ENCODE measurements around the gene OR3A2. TPM values are rescaled to one million over a fixed set of nuclear protein-coding genes. Genes with fewer than 3 reads are reported as not detected.
"Not testable (repeated sequence)": the region's sequence is repeated elsewhere in the genome, so short reads cannot be mapped to it uniquely, and the experiment has no call there.

The OR3A2 gene
- total RNA-seq, 2 donors from 2014 or later = not detected

- intact Hi-C loops (cut with DNase I, micrococcal nuclease) = no loop called here
- DNase-seq (no peak), ATAC-seq (no peak)
Measured at GRCh38 chr17:3308603-3309002, 77.5 kb downstream of the OR3A2 start.

GRCh38 chr17:3298260-3298659 is 87.8 kb downstream of the OR3A2 start, which contains the start of gene OR3A1:
TSS of gene OR3A1 (minus strand) at chr17:3298360. CDS start at chr17:3292582, 5,778 bp downstream.
- intact Hi-C loops (cut with DNase I, micrococcal nuclease) = no loop called here
- ATAC-seq (no peak), DNase-seq (no peak)

GRCh38 chr17:3295632-3296031 is 90.5 kb downstream of the OR3A2 start:
- intact Hi-C loops (cut with DNase I, micrococcal nuclease) = no loop called here
- no peak for DNase-seq
- no peak for ATAC-seq

GRCh38 chr17:3293548-3293947 is 92.6 kb downstream of the OR3A2 start:
- DNase-seq; intact Hi-C loops (cut with DNase I, micrococcal nuclease); ATAC-seq: not testable (repeated sequence)

- intact Hi-C loops (cut with DNase I, micrococcal nuclease) = no loop called here
- DNase-seq (no peak), ATAC-seq (peak; percentile 37)
Measured at GRCh38 chr17:3282901-3283300, 103.2 kb downstream of the OR3A2 start.

- no peak for DNase-seq
- intact Hi-C loops (cut with DNase I, micrococcal nuclease) = no loop called here
- no peak for ATAC-seq
Measured at GRCh38 chr17:3276126-3276525, 110.0 kb downstream of the OR3A2 start.

GRCh38 chr17:3271072-3271848 is 114.8 kb downstream of the OR3A2 start:
- no peak for ATAC-seq
- intact Hi-C loops (cut with DNase I, micrococcal nuclease) = no loop called here
- no peak for DNase-seq

GRCh38 chr17:3260600-3260999 is 125.5 kb downstream of the OR3A2 start:
- ATAC-seq (no peak), DNase-seq (no peak)
- intact Hi-C loops (cut with DNase I, micrococcal nuclease) = no loop called here

- DNase-seq (no peak), ATAC-seq (no peak)
- intact Hi-C loops (cut with DNase I, micrococcal nuclease) = no loop called here
Measured at GRCh38 chr17:3260163-3260562, 125.9 kb downstream of the OR3A2 start.

- ATAC-seq (no peak), DNase-seq (no peak)
- intact Hi-C loops (cut with DNase I, micrococcal nuclease) = no loop called here
Measured at GRCh38 chr17:3256575-3256974, 129.5 kb downstream of the OR3A2 start.

GRCh38 chr17:3249013-3249412 is 137.1 kb downstream of the OR3A2 start:
- ATAC-seq; intact Hi-C loops (cut with DNase I, micrococcal nuclease): not testable (repeated sequence)

GRCh38 chr17:3244841-3245240 is 141.3 kb downstream of the OR3A2 start:
- ATAC-seq; intact Hi-C loops (cut with DNase I, micrococcal nuclease); DNase-seq: not testable (repeated sequence)

More at GRCh38 chr17:3249013-3249412, 137.1 kb downstream of the OR3A2 start:
- not testable (repeated sequence) for DNase-seq

- intact Hi-C loops (cut with DNase I, micrococcal nuclease); DNase-seq; ATAC-seq: not testable (repeated sequence)
Measured at GRCh38 chr17:3241044-3241443, 145.1 kb downstream of the OR3A2 start.

- DNase-seq; ATAC-seq; intact Hi-C loops (cut with DNase I, micrococcal nuclease): not testable (repeated sequence)
Measured at GRCh38 chr17:3238685-3239084, 147.4 kb downstream of the OR3A2 start.

GRCh38 chr17:3232300-3232699 is 153.8 kb downstream of the OR3A2 start:
- ATAC-seq; intact Hi-C loops (cut with DNase I, micrococcal nuclease); DNase-seq: not testable (repeated sequence)

Other genes starting within 250 kb of the OR3A2 start
- gene OR1A2, start 188.8 kb downstream of the OR3A2 start, total RNA-seq = not detected
- not detected for gene OR1A1, start 178.6 kb downstream of the OR3A2 start, total RNA-seq
- gene OR3A1, start 87.9 kb downstream of the OR3A2 start, total RNA-seq = not detected
- not detected for gene OR1E1, start 12.1 kb upstream of the OR3A2 start, total RNA-seq
- gene OR3A3, start 25.1 kb upstream of the OR3A2 start, total RNA-seq = not detected
- not detected for gene OR1E2, start 47.5 kb upstream of the OR3A2 start, total RNA-seq
- gene SPATA22, start 85.5 kb upstream of the OR3A2 start, total RNA-seq = not detected
- gene ASPA, start 89.7 kb upstream of the OR3A2 start, total RNA-seq = 1 to 10 TPM; 1.0 to 3.1 TPM
- gene TRPV3, start 171.5 kb upstream of the OR3A2 start, total RNA-seq = 1 to 10 TPM in 1 of 2 donors, under 1 TPM in 1; 0.43 to 1.5 TPM
- 1 to 10 TPM; 6.3 to 8.6 TPM for gene TRPV1, start 223.1 kb upstream of the OR3A2 start, total RNA-seq
- 10 to 100 TPM; 19.1 to 19.6 TPM for gene SHPK, start 249.9 kb upstream of the OR3A2 start, total RNA-seq